ENCODE measurements around the gene PTPN23.

Gene PTPN23

GRCh38 chr3:47424434-47425382, 43.9 kb downstream of the PTPN23 start:
- H3K27ac ChIP-seq (ENCODE audit: low read depth, low read length), result no peak overlapping the region
- H2BK120ac ChIP-seq (ENCODE audit: low read depth, low read length), result no peak overlapping the region
- no peaks in the 10 kb centered on the region for H3K79me1 ChIP-seq (ENCODE audit: low read length)
- H3K36me3 ChIP-seq (ENCODE audit: control insufficient read depth, insufficient read depth, low read length), result no peaks in the 10 kb centered on the region
- no peak overlapping the region for H4K5ac ChIP-seq (ENCODE audit: low read length)
- H4K8ac ChIP-seq (ENCODE audit: low read depth, low read length), result no peak overlapping the region
- no peak overlapping the region for H2BK15ac ChIP-seq (replicated peaks; ENCODE audit: low read depth)
- H3K23ac ChIP-seq (ENCODE audit: low read length), result no peak overlapping the region
- H3K27me3 ChIP-seq (ENCODE audit: insufficient read depth, low read length, poor library complexity), result no peaks in the 10 kb centered on the region
- no CpG with 5 or more reads among the region's 15 CpGs for WGBS (ENCODE audit: extremely low coverage, insufficient coverage, low lambda C conversion rate)
- H3K4me1 ChIP-seq (ENCODE audit: control insufficient read depth, low read depth, low read length), result no peaks in the 10 kb centered on the region
- H2AK5ac ChIP-seq (ENCODE audit: low read length), result no peak overlapping the region
- H3K4ac ChIP-seq (ENCODE audit: low read depth, low read length), result no peak overlapping the region
- no peaks in the 10 kb centered on the region for H3K79me2 ChIP-seq (ENCODE audit: control insufficient read depth, insufficient read depth, low read length)
- H3K4me2 ChIP-seq (ENCODE audit: low read length), result no peak overlapping the region
- H3K4me3 ChIP-seq (ENCODE audit: low read length), result no peak overlapping the region
- H3K56ac ChIP-seq (ENCODE audit: low read length), result no peak overlapping the region
- H2BK5ac ChIP-seq (ENCODE audit: low read length), result no peak overlapping the region
- DNase-seq, result no peak
- no peak overlapping the region for H3K18ac ChIP-seq (ENCODE audit: low read length)
- no peak overlapping the region for H3K9ac ChIP-seq (ENCODE audit: low read length)

GRCh38 chr3:47425383-47425778, 44.6 kb downstream of the PTPN23 start:
- no peak overlapping the region for H3K27ac ChIP-seq (ENCODE audit: low read depth, low read length)
- H3K36me3 ChIP-seq (ENCODE audit: control insufficient read depth, insufficient read depth, low read length), result no peaks in the 10 kb centered on the region

GRCh38 chr3:47425959-47426358, 45.1 kb downstream of the PTPN23 start:
- H4K5ac ChIP-seq (ENCODE audit: low read length), result no peak overlapping the region
- H2BK5ac ChIP-seq (ENCODE audit: low read length), result no peak overlapping the region
- no peaks in the 10 kb centered on the region for H3K36me3 ChIP-seq (ENCODE audit: control insufficient read depth, insufficient read depth, low read length)
- H3K4me3 ChIP-seq (ENCODE audit: low read length), result no peak overlapping the region
- no peaks in the 10 kb centered on the region for H3K27me3 ChIP-seq (ENCODE audit: insufficient read depth, low read length, poor library complexity)
- H3K79me2 ChIP-seq (ENCODE audit: control insufficient read depth, insufficient read depth, low read length), result no peaks in the 10 kb centered on the region
- no peak overlapping the region for H2BK15ac ChIP-seq (replicated peaks; ENCODE audit: low read depth)
- H2BK120ac ChIP-seq (ENCODE audit: low read depth, low read length), result no peak overlapping the region
- H3K4me2 ChIP-seq (ENCODE audit: low read length), result no peak overlapping the region
- H3K23ac ChIP-seq (ENCODE audit: low read length), result no peak overlapping the region
- DNase-seq, result no peak
- H3K4ac ChIP-seq (ENCODE audit: low read depth, low read length), result no peak overlapping the region
- no peak overlapping the region for H3K18ac ChIP-seq (ENCODE audit: low read length)
- no peak overlapping the region for H3K9ac ChIP-seq (ENCODE audit: low read length)
- H3K79me1 ChIP-seq (ENCODE audit: low read length), result no peaks in the 10 kb centered on the region
- H3K56ac ChIP-seq (ENCODE audit: low read length), result no peak overlapping the region
- no peak overlapping the region for H2AK5ac ChIP-seq (ENCODE audit: low read length)
- H3K27ac ChIP-seq (ENCODE audit: low read depth, low read length), result no peak overlapping the region
- no peak overlapping the region for H4K8ac ChIP-seq (ENCODE audit: low read depth, low read length)
- H3K4me1 ChIP-seq (ENCODE audit: control insufficient read depth, low read depth, low read length), result no peaks in the 10 kb centered on the region
- no CpG with 5 or more reads among the region's 9 CpGs for WGBS (ENCODE audit: extremely low coverage, insufficient coverage, low lambda C conversion rate)

More at GRCh38 chr3:47425383-47425778, 44.6 kb downstream of the PTPN23 start:
- Histone ChIP-seq H3K79me1 (ENCODE audit: low read length) (no peaks in the 10 kb centered on the region), H4K8ac (ENCODE audit: low read depth, low read length) (no peak overlapping the region), H3K56ac (ENCODE audit: low read length) (no peak overlapping the region), H3K23ac (ENCODE audit: low read length) (no peak overlapping the region), H3K27me3 (ENCODE audit: insufficient read depth, low read length, poor library complexity) (no peaks in the 10 kb centered on the region), H2BK15ac (replicated peaks; ENCODE audit: low read depth) (no peak overlapping the region), H2AK5ac (ENCODE audit: low read length) (no peak overlapping the region), H3K4me2 (ENCODE audit: low read length) (no peak overlapping the region), H4K5ac (ENCODE audit: low read length) (no peak overlapping the region), H3K9ac (ENCODE audit: low read length) (no peak overlapping the region), H3K4me1 (ENCODE audit: control insufficient read depth, low read depth, low read length) (no peaks in the 10 kb centered on the region), H3K79me2 (ENCODE audit: control insufficient read depth, insufficient read depth, low read length) (no peaks in the 10 kb centered on the region), H2BK120ac (ENCODE audit: low read depth, low read length) (no peak overlapping the region), H3K4me3 (ENCODE audit: low read length) (no peak overlapping the region), H3K18ac (ENCODE audit: low read length) (no peak overlapping the region), H2BK5ac (ENCODE audit: low read length) (no peak overlapping the region), H3K4ac (ENCODE audit: low read depth, low read length) (no peak overlapping the region)
- no peak for DNase-seq
- no CpG with 5 or more reads among the region's 11 CpGs for WGBS (ENCODE audit: extremely low coverage, insufficient coverage, low lambda C conversion rate)

GRCh38 chr3:47427866-47428265, 47.0 kb downstream of the PTPN23 start:
- DNase-seq, result no peak
- Histone ChIP-seq H2AK5ac (ENCODE audit: low read length) (no peak overlapping the region), H3K79me2 (ENCODE audit: control insufficient read depth, insufficient read depth, low read length) (no peaks in the 10 kb centered on the region), H4K8ac (ENCODE audit: low read depth, low read length) (no peak overlapping the region), H3K23ac (ENCODE audit: low read length) (no peak overlapping the region), H3K27me3 (ENCODE audit: insufficient read depth, low read length, poor library complexity) (no peaks in the 10 kb centered on the region), H3K4me2 (ENCODE audit: low read length) (no peak overlapping the region), H3K4me1 (ENCODE audit: control insufficient read depth, low read depth, low read length) (no peaks in the 10 kb centered on the region), H2BK15ac (replicated peaks; ENCODE audit: low read depth) (no peak overlapping the region), H3K56ac (ENCODE audit: low read length) (no peak overlapping the region), H4K5ac (ENCODE audit: low read length) (no peak overlapping the region), H3K36me3 (ENCODE audit: control insufficient read depth, insufficient read depth, low read length) (no peaks in the 10 kb centered on the region), H3K9ac (ENCODE audit: low read length) (no peak overlapping the region), H2BK5ac (ENCODE audit: low read length) (no peak overlapping the region), H3K79me1 (ENCODE audit: low read length) (no peaks in the 10 kb centered on the region), H3K27ac (ENCODE audit: low read depth, low read length) (no peak overlapping the region), H3K4ac (ENCODE audit: low read depth, low read length) (no peak overlapping the region), H3K4me3 (ENCODE audit: low read length) (no peak overlapping the region), H3K18ac (ENCODE audit: low read length) (no peak overlapping the region), H2BK120ac (ENCODE audit: low read depth, low read length) (no peak overlapping the region)
- WGBS (ENCODE audit: extremely low coverage, insufficient coverage, low lambda C conversion rate), result no CpG with 5 or more reads among the region's 6 CpGs

GRCh38 chr3:47428662-47429061, 47.8 kb downstream of the PTPN23 start:
- no peaks in the 10 kb centered on the region for H3K27me3 ChIP-seq (ENCODE audit: insufficient read depth, low read length, poor library complexity)
- WGBS (ENCODE audit: extremely low coverage, insufficient coverage, low lambda C conversion rate), result no CpG with 5 or more reads among the region's 6 CpGs
- no peak overlapping the region for H2BK15ac ChIP-seq (replicated peaks; ENCODE audit: low read depth)
- H2AK5ac ChIP-seq (ENCODE audit: low read length), result no peak overlapping the region
- H2BK5ac ChIP-seq (ENCODE audit: low read length), result no peak overlapping the region
- H3K23ac ChIP-seq (ENCODE audit: low read length), result no peak overlapping the region
- H3K27ac ChIP-seq (ENCODE audit: low read depth, low read length), result no peak overlapping the region
- no peak overlapping the region for H4K5ac ChIP-seq (ENCODE audit: low read length)
- H2BK120ac ChIP-seq (ENCODE audit: low read depth, low read length), result no peak overlapping the region
- H4K8ac ChIP-seq (ENCODE audit: low read depth, low read length), result no peak overlapping the region
- no peak overlapping the region for H3K18ac ChIP-seq (ENCODE audit: low read length)
- H3K4me1 ChIP-seq (ENCODE audit: control insufficient read depth, low read depth, low read length), result no peaks in the 10 kb centered on the region
- no peaks in the 10 kb centered on the region for H3K36me3 ChIP-seq (ENCODE audit: control insufficient read depth, insufficient read depth, low read length)
- H3K56ac ChIP-seq (ENCODE audit: low read length), result no peak overlapping the region
- no peaks in the 10 kb centered on the region for H3K79me1 ChIP-seq (ENCODE audit: low read length)
- DNase-seq, result no peak
- H3K4me2 ChIP-seq (ENCODE audit: low read length), result no peak overlapping the region
- no peak overlapping the region for H3K9ac ChIP-seq (ENCODE audit: low read length)
- H3K4ac ChIP-seq (ENCODE audit: low read depth, low read length), result no peak overlapping the region
- no peaks in the 10 kb centered on the region for H3K79me2 ChIP-seq (ENCODE audit: control insufficient read depth, insufficient read depth, low read length)
- no peak overlapping the region for H3K4me3 ChIP-seq (ENCODE audit: low read length)

Data from mesendoderm (in vitro differentiated cells).